Parathyroid adenoma (tissue), 2 donors: ENCODE measurements around the gene ADSS1.

Experiments
- H2AFZ ChIP-seq: fragments of 300-600 bp; sonication (generic); one replicate; pipeline ENCODE4 v1.7.0; 2017; ENCODE audit warnings: antibody characterized with exemption, mild to moderate bottlenecking
- H3K27ac ChIP-seq: fragments of 300-600 bp; sonication (generic); one replicate; pipeline ENCODE4 v1.7.0; 2017
- H3K27me3 ChIP-seq: fragments of 300-600 bp; sonication (generic); one replicate; pipeline ENCODE4 v1.7.0; 2017; ENCODE audit warnings: low read length; ENCODE audit not compliant: control insufficient read depth, insufficient read depth
- H3K36me3 ChIP-seq: fragments of 300-600 bp; sonication (generic); one replicate; pipeline ENCODE4 v1.7.0; 2017; ENCODE audit warnings: low read length; ENCODE audit not compliant: control insufficient read depth, insufficient read depth
- H3K4me1 ChIP-seq: fragments of 300-600 bp; sonication (generic); one replicate; pipeline ENCODE4 v1.7.0; 2017; ENCODE audit warnings: control low read depth
- H3K4me2 ChIP-seq: fragments of 300-600 bp; sonication (generic); one replicate; pipeline ENCODE4 v1.7.0; 2017; ENCODE audit warnings: low read length
- H3K4me3 ChIP-seq: fragments of 300-600 bp; sonication (generic); one replicate; pipeline ENCODE4 v1.7.0; 2017; ENCODE audit warnings: low read depth, low read length
- H3K79me2 ChIP-seq: fragments of 300-600 bp; sonication (generic); one replicate; pipeline ENCODE4 v1.7.0; 2017; ENCODE audit warnings: control low read depth
- H3K9ac ChIP-seq: fragments of 300-600 bp; sonication (generic); one replicate; pipeline ENCODE4 v1.7.0; 2017; ENCODE audit warnings: mild to moderate bottlenecking
- H3K9me3 ChIP-seq: fragments of 300-600 bp; sonication (generic); one replicate; pipeline ENCODE4 v1.7.0; 2017; ENCODE audit warnings: low read length; ENCODE audit not compliant: control insufficient read depth
- CTCF ChIP-seq: fragments of 300-600 bp; sonication (generic); IDR thresholded peaks from one replicate; pipeline ENCODE4 v1.7.0; 2017; ENCODE audit warnings: antibody characterized with exemption, mild to moderate bottlenecking
- donor health status: primary hyperparathyroidism.

Gene ADSS1

GRCh38 chr14:104792101-104792884, 68.3 kb downstream of the ADSS1 start:
- Histone ChIP-seq H2AFZ (no peak overlapping the region), H3K9ac (no peak overlapping the region), H3K9me3 (no peaks in the 10 kb centered on the region), H3K4me3 (no peak overlapping the region), H3K4me1 (peaks cover 16% of the 10 kb centered on the region), H3K36me3 (no peaks in the 10 kb centered on the region), H3K27me3 (no peaks in the 10 kb centered on the region), H3K27ac (no peak overlapping the region), H3K79me2 (peaks cover 62% of the 10 kb centered on the region), H3K4me2 (no peak overlapping the region)
- TF ChIP-seq CTCF: no peak

- no peak overlapping the region for H3K27ac ChIP-seq
- H3K9ac ChIP-seq: no peak overlapping the region
- peaks cover 19% of the 10 kb centered on the region for H3K4me1 ChIP-seq
Measured at GRCh38 chr14:104792945-104793702, 69.1 kb downstream of the ADSS1 start.

GRCh38 chr14:104793703-104793959, 69.6 kb downstream of the ADSS1 start:
- Histone ChIP-seq H3K27ac (no peak overlapping the region), H3K4me1 (peaks cover 19% of the 10 kb centered on the region), H2AFZ (no peak overlapping the region), H3K27me3 (no peaks in the 10 kb centered on the region), H3K9me3 (no peaks in the 10 kb centered on the region), H3K36me3 (no peaks in the 10 kb centered on the region), H3K4me3 (no peak overlapping the region), H3K4me2 (peak overlapping the region; percentile 96), H3K79me2 (peaks cover 51% of the 10 kb centered on the region), H3K9ac (no peak overlapping the region)
- TF ChIP-seq CTCF: no peak

More at GRCh38 chr14:104792945-104793702, 69.1 kb downstream of the ADSS1 start:
- TF ChIP-seq CTCF: no peak
- Histone ChIP-seq H3K79me2 (peaks cover 56% of the 10 kb centered on the region), H3K4me2 (no peak overlapping the region), H3K4me3 (no peak overlapping the region), H3K27me3 (no peaks in the 10 kb centered on the region), H2AFZ (no peak overlapping the region), H3K9me3 (no peaks in the 10 kb centered on the region), H3K36me3 (no peaks in the 10 kb centered on the region)

GRCh38 chr14:104794099-104794498, 70.1 kb downstream of the ADSS1 start:
- H3K27me3 ChIP-seq: no peaks in the 10 kb centered on the region
- no peak overlapping the region for H3K27ac ChIP-seq
- H3K9ac ChIP-seq: peak overlapping the region; percentile 73
- no peaks in the 10 kb centered on the region for H3K9me3 ChIP-seq
- TF ChIP-seq CTCF: no peak
- peak overlapping the region; percentile 66 for H3K4me3 ChIP-seq
- no peaks in the 10 kb centered on the region for H3K36me3 ChIP-seq
- H3K79me2 ChIP-seq: peaks cover 51% of the 10 kb centered on the region
- H2AFZ ChIP-seq: no peak overlapping the region
- peak overlapping the region; percentile 96 for H3K4me2 ChIP-seq
- H3K4me1 ChIP-seq: peaks cover 19% of the 10 kb centered on the region
